Muscle of back (tissue), 11 donors: ENCODE measurements around the gene GNG12. TPM values are rescaled to one million over a fixed set of nuclear protein-coding genes. Genes with fewer than 3 reads are reported as not detected.
"Not testable (repeated sequence)": the region's sequence is repeated elsewhere in the genome, so short reads cannot be mapped to it uniquely, and the experiment has no call there.

Experiments
- DNase-seq, 3 donors: peaks; one replicate each; pipeline versions ENCODE4 v3.0.0 to v3.0.0-alpha.2; 2013
- polyA plus RNA-seq, 10 donors: library from polyadenylated mRNA; unstranded; fragments of 120-200 nt; gene quantifications; one replicate each; pipeline ENCODE4 v1.2.1, GENCODE V29; 2013; ENCODE audit not compliant: insufficient read length in 10 of 10

GNG12 gene
- polyA plus RNA-seq, 10 donors: 44.8 to 64.6 (median 50.6) TPM

DNA sequence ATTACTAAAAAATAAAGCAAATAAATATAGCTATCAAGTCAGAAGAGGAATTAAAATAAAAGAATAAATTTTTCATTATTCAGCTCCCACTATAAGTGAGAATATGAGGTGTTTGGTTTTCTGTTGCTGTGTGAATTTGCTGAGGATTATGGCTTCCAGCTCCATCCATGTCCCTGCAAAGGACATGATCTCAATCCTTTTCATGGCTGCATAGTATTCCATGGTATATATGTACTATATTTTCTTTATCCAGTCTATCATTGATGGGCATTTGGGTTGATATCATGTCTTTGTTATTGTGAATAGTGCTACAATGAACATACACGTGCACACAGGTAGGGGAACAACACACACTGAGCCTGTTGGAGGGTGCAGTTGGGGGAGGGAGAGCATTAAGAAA lies 176.1 kb downstream of the GNG12 start:
- not testable (repeated sequence) for DNase-seq

DNA sequence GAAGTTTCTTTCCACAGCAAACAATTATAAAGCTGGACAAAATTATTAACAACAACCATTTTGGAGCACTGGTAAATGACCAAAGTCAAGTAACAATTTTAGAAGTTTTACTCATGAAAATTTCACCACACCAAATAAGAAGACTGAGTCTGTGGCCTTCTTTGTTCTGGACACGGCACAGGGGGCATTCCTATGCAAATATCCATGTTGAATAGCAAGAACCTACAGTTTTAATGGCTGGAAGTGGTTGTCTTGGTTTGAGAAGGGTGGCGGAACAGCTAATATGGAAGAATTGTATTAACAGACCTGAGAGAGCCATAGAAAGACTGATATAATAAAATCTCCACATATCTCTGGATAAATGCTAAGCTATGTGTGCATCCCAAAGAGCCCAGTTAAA lies 177.7 kb downstream of the GNG12 start:
- DNase-seq: no peak

DNA sequence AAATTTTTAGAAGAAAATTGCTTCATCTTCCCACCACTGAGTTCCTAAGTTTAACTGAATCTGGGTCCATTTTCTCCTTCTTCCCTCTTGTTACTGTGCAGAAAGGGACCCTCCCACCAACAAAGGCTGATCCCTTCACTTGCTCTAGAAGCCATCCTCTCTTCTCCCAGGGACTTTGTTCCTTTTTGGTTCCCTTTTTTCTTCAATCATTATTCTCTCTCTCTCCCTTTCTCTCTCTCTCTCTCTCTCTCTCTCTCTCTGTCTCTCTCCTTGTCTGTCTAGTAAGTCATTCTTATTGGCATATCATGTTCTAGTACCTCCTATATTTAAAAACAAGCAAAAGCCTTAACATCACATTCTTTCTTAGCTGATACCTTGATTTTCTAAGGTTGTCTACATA lies 180.0 kb downstream of the GNG12 start:
- DNase-seq: no peak

DNA sequence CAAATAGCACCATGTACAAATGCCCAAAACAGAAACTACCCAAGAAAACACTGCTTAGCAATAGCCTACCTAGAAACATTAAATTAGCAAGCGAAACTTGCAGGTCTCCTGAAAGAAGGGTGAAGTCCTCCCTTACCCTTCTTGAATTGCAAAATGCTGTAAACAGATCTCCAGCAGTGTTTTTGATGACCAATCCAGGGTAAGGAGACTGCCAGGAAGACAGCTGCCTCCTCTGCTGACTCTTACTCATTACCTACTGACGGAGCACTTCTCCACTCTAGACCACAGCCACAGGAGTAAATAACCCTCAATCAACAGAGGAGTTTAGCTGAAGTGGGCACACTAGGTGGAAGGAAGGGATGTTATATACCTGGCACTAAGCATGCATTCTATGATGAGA lies 180.5 kb downstream of the GNG12 start:
- peak in 1 of 3 donors; percentile 40 for DNase-seq

Other genes starting within 250 kb of the GNG12 start
- gene GADD45A, start 148.3 kb downstream of the GNG12 start, polyA plus RNA-seq: 10 to 100 TPM; 13.5 to 21.7 (median 15.7) TPM
- 1 to 10 TPM; 3.3 to 8.6 (median 4.3) TPM for gene DIRAS3, start 217.2 kb upstream of the GNG12 start, polyA plus RNA-seq